Mesenteric fat pad (tissue), 1 donor: ENCODE results near the gene SLIT1. TPM values are rescaled to one million over a fixed set of nuclear protein-coding genes. Genes with fewer than 3 reads are reported as not detected.

Experiments
- DNase-seq: peaks from one replicate; pipeline ENCODE4 v3.0.0-alpha.2; 2020; ENCODE audit warnings: low spot score
- long read RNA-seq: library from polyadenylated mRNA; unstranded; transcript quantifications from one replicate; pipeline ENCODE4 v2.0.0, GENCODE V29; 2020
- total RNA-seq: library from RNA; stranded (reverse); fragmentation: NEBNext Ultra II Directional; extraction: Animal tissue kit (Norgen Biotek cat#: 25700); gene quantifications from one replicate; pipeline ENCODE4 v1.2.1, GENCODE V29; 2021
- donor health status: DM: yes; HTN: yes; CAD: no.

The SLIT1 gene
- 0.19 TPM for total RNA-seq
- long read RNA-seq, partial matches to known transcripts = 3 of 4 reads
- long read RNA-seq, other reads (novel, unspliced or antisense) = 1 of 4 reads

- no peak for DNase-seq
Measured at GRCh38 chr10:97185326-97186058, at the start of gene SLIT1. TSS of gene SLIT1 (minus strand) at chr10:97185959. CDS start at chr10:97185674, 285 bp downstream.

GRCh38 chr10:97235353-97235752, 49.6 kb upstream of the SLIT1 start:
- DNase-seq = no peak

- DNase-seq = no peak
Measured at GRCh38 chr10:97234400-97234799, 48.6 kb upstream of the SLIT1 start.

DNA sequence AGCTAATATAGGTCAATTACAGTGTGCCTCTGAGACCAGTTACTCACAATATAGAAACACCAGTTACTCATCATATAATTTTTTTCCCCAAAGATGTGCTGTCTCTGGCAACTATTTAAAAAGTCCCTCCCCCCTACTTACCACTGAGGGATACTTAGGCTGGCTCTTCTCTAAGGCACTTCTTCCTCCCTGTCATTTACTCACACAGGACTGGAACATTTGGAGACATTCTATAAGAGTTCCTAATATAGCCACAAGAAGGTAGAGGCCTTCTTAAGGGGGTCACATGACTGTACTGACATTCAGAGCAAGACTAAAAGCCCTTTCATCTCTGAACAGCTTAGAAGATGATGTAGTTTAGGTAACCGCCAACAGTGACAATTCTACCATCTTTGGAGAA, 44.4 kb upstream of the SLIT1 start:
- DNase-seq = no peak

DNA sequence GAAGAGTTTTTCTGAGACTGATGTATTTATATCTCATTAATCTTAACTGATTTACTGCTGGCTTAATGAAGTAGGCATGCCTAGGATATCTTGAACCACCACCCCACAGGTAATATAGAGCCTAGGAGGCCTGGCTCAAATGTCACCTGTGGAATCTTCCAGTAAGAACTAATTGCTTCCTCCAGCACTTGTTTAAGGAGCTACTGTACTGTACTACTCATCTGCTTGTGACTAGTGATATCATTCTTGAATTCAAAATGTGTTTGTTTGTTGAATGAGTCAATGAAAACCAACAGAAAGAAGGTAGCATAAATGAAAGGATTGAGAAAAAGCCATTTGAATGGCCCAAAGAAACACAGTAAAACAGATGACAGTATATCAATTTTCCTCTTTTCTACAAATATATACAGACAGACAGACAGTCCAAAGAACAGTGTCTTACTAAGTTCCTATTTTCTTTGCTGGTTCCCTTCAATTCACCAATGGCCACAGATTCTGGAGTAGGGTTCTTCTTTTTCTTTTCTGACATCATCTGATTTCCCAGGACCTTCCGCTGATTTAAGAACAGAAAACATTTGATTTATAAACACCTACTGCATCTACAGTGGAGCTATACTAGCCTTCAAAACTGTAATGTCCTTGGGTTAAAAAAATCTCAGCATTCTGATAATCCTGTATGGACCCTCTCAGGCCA, 43.7 kb upstream of the SLIT1 start:
- no peak for DNase-seq

- DNase-seq = no peak
Measured at GRCh38 chr10:97228775-97229157, 43.0 kb upstream of the SLIT1 start.

GRCh38 chr10:97228130-97228774, 42.5 kb upstream of the SLIT1 start:
- no peak for DNase-seq

DNA sequence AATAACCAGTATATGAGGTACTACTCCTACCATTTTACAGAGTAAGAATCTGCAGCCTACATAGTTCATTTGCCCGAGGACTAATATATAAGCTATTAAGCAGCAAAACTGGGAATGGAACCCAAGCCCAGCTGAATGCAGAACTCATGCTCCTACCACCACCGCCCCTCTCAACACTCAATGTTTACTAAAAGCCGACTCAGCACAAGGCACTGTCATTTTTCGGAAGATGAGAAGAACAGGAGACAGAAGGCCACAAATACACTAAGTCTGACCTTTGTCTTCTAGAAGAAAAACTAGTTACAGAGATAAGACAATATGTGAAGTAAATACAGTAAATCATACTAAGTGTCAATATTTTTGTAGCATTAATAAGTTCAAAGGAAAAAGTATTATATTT, 40.6 kb upstream of the SLIT1 start:
- no peak for DNase-seq

DNA sequence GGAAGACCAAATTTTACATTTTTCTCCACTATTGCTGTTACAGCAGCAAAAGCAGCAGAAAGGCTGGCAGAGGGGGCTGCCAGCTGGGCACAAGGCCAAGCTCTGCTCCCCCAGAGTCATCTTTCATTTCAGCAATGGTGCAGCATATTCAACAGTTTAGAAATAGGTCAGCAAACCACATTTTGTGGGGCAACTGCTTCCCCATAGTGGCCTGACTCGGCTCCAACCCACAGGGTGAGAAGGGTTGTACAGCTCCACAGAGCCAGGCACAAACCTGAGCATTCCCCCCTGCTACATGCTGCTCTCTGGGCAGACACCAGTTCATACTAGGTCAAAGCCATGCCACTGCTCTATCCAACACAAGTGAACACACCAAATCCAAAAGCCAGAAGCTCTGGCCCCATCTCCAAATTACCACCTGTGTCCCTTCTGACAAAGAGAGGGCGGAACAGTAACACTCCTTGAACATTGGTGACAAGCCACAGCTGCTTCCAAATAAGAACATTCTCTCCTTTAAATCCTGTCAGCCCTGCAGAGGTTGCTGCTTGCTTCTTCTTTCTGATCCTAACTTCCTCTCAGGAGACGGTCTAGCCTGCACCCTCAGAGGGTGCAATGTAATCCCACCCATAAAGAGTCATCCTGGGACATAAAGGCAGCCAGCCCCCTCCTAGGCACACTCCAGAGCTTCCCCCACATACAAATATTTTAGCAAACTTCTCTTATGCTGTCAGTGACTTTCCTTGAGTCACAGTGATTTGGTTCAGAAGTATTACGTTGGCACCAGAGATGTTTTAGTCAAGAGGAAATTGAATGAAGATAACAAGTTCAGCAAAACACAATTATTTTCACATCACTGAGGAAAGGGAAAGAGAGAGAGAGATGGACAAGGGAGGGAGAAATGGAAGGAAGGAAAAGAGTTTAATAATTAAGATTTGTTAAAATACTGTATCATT, 39.0 kb upstream of the SLIT1 start:
- DNase-seq = no peak

DNA sequence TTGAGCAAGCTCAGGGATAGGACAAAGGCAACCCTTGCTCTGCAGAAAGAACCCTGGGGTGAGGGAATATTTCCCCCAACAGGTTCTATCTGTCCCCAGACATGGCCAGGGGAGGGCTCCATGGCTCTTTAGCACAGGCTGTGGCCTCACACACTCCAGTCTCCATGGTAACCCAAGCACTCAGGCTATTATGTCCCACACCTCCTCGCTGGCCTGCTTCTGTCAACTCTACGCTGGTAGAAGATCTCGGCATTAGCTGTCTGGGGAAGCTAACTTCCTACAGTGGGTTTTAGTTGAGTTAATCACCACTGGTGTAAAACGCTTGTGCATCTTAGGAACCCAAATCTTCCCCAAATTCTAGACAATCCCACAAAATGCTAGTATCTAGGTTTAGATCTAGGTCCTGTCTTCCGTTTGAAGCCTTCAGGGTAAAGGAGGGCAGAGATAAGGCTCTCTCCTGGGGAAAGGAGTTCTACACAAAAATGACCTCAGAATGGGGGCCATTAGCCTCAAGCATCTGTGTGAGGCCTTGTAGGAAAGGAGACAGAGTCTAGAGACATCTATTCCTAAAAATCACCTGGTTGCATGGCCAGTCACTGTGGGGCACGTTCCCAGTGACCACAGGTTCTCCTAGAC, 36.7 kb upstream of the SLIT1 start:
- DNase-seq = no peak

DNA sequence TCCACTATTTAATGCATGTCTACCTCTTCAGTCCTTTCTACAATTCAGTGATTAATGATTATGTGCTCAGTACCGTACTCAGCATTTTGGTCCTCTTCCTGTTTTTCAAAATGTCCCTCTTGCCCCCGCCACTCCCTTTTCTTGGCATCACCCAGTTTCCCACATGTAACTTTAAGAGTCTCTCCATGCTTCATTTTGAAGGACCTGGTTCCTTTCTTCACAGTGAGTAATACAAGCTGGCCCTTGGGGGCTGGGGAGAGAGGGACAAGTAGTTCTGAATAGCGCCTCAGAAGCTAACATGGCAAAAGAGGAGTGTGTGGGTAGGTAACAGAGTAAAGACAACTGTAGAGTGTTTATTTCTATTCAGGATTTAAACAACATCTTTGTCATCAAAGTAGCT, 34.6 kb upstream of the SLIT1 start:
- no peak for DNase-seq

DNA sequence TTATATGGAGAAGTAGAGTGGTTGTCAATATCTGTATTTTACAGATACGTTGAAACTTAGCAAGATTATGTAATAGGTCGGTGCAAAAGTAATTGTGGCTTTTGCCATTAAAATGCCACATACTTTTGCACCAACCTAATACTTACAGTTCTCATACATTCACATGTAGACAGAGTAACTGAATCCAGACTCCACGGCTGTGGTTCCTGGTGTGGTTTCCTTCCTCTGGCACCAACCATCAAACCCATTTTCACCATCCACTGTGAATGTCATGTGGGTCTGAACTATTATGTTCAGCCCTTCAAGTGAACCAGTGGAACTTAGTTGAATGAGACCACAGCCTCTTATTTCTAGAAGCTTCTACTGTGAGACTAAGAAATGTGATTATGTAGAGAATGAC, 31.5 kb upstream of the SLIT1 start:
- no peak for DNase-seq

DNA sequence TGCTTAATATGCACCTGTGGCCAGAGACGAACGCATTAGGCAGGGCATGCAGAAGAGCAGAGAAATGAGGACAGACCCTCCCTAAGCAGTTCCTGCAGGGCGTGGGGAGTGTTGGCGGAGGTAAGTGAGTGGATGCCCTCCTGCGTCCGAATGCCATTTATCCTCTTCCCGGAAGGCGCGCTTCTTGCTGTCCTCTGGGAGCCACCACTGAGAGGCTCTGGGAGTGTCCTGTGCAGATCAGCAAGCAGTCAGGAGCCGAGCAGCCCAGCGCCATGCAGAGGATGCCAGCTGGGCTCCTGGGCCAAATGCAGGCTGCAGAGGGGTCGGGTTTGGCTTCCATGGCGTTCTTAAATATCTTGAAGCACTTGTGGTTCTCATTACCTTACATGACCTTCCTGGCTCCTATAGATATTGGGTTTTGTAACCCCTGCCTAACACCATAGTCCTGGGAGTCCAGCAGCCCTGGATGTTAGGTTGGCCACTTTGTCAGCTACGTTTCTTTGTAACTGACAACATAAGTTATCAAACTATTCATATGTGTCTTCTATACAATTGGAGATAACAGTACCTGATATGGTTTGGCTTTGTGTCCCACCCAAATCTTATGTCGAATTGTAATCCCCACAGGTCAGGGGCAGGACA, 30.0 kb upstream of the SLIT1 start:
- no peak for DNase-seq

DNA sequence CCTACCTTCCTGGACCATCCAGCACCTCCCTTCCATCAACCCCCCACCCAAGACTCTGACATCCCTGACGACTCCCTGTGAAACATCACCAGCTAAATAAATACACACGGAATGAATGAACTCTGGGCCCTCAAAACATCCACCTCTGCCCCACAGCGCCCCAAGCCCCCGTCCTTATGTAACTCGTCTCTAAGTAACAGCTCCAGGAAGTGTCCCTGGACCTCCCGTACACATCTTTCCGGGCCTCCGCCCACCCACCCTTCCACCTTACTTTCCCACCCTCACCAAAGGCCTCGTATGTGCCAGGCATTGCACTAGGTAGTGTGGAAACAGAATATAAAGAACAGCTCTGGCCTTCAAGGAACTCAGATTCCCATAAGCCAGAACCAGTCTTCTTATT, 27.7 kb upstream of the SLIT1 start:
- DNase-seq = no peak

GRCh38 chr10:97211229-97211628, 25.5 kb upstream of the SLIT1 start:
- DNase-seq = peak; percentile 83

GRCh38 chr10:97210543-97210960, 24.8 kb upstream of the SLIT1 start:
- peak; percentile 85 for DNase-seq

DNA sequence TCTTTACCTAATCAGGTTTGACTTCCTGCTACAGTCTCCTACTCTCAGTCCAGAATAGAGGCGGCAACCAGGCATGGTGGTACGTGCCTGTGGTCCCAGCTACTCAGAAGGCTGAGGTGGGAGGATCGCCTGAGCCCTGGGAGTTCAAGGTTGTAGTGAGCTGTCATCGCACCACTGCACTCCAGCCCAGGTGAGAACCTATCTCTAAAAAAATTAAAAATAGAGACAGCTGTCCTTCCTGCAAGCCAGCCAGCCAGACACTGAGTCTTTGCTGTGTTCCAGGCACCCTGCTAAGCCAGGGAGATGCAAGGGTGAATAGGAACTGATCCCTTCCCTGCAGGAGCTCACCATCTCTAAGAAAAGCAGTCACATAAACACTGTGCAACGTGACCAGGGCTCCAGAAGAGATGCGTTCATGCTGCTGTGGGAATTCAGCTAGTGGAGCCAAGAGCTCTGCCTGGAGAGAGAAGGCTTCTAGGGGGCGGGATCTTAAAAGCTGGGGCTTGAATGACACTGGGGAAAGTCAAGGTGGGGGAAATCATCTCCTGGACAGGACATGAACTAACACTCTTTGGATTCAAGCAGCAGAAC, 22.1 kb upstream of the SLIT1 start:
- DNase-seq = peak; percentile 68

DNA sequence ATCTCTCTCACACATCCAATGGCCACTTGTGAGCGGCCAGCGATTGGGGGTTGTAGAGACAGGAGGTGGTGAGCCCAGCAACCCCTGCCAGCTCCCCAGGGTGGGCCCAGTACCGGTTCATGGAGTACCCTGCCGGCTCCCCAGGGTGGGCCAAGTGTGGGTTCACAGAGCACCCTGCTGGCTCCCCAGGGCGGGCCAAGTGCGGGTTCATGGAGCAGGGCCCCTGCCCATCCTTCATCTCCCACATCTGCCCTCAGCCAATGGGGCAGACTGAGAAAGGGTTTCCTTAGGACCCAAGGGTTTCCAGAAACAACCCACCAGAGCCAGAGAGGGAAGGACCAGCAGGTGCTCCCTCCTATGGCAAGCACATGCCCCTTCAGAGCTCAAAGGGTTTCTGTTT, 21.4 kb upstream of the SLIT1 start:
- DNase-seq = peak; percentile 79

DNA sequence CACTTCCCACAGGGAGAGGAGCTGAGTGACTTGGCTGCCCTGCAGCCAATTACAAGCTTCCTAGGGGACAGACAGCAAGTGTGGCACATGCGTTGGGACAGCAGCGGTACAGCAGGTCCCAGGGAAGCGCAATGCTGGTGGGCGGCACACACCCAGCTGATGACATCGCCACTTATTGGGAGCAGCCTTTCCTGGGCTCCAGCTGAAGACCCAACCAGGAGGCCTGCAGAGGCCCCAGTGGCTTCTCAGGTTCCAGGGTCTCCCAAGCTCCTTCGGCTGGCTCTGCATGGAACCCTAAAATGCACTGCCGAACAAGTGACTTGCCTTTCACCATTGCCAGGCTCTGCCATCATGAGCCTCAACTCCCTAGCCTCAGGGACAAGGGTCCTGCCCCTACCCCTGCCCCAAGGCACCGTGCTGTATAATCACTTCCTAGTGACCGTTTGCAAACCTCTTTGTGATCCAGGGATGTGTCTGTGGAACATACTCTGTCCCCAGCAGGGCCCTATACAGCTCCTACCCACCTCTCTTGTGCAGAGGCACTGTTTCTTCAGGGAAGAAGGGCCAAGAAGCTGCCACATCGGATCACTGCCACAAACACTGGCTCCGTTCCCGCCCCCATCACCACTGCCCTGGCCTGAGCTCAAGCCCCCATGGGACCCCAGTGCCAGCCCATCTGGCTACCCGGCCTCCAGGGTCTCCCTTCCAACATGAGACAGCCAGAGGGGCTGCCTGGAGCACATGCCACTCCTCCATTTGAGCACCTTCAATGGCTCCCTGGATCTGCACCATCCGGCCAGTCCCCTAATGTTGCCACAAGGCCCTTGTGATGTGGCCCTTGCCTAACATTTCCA, 19.3 kb upstream of the SLIT1 start:
- peak; percentile 81 for DNase-seq
